Vagina (tissue), 2 donors: ENCODE data around the gene TNNT1.

ENCODE experiments used
- POLR2AphosphoS5 ChIP-seq, 2 donors: sonication (generic); formaldehyde crosslinking; IDR thresholded peaks; one replicate each; pipeline ENCODE4 v1.9.0; 2017; ENCODE audit warnings: antibody characterized with exemption in 2 of 2, mild to moderate bottlenecking in 2 of 2, low read depth in 1 of 2; ENCODE audit not compliant: insufficient read depth in 1 of 2
- TF ChIP-seq, protein P1 (sequence below), 3 experiments: fragments of 450-650 bp in 2 of 3; fragments of 200-600 bp in 1 of 3; sonication (generic) in 1 of 3; IDR thresholded peaks; one replicate each; pipeline ENCODE4 v1.5.1; 2017 to 2019; ENCODE audit warnings: antibody characterized with exemption in 3 of 3, mild to moderate bottlenecking in 2 of 3, moderate library complexity in 2 of 3

DNA sequence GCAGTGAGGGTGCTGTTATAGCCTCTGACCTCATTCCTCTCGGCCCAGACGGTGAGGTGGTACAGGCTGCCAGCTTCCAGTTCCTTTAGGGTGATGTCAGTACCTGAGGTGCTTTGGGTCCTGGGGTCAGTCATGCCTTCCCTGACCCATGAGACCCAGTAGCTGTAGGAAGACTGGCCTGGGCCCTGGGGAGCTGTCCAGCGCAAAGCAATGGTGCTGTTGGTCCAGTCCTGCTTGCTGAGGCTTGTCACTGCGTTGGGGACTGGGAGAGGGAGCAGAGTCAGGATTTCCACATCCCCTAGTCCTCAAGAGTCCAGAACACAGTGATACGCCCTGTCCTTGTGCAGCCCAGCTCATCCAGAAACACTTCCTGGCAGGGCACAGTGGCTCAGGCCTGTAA lies 49.6 kb upstream of the TNNT1 start:
- TF ChIP-seq, protein P1, sequence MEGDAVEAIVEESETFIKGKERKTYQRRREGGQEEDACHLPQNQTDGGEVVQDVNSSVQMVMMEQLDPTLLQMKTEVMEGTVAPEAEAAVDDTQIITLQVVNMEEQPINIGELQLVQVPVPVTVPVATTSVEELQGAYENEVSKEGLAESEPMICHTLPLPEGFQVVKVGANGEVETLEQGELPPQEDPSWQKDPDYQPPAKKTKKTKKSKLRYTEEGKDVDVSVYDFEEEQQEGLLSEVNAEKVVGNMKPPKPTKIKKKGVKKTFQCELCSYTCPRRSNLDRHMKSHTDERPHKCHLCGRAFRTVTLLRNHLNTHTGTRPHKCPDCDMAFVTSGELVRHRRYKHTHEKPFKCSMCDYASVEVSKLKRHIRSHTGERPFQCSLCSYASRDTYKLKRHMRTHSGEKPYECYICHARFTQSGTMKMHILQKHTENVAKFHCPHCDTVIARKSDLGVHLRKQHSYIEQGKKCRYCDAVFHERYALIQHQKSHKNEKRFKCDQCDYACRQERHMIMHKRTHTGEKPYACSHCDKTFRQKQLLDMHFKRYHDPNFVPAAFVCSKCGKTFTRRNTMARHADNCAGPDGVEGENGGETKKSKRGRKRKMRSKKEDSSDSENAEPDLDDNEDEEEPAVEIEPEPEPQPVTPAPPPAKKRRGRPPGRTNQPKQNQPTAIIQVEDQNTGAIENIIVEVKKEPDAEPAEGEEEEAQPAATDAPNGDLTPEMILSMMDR (IDR thresholded peaks at IDR 0.05) = no peak
- TF ChIP-seq POLR2AphosphoS5 (IDR thresholded peaks at IDR 0.05; ENCODE audit: insufficient read depth in 1 of 2, low read depth in 1 of 2) = no peak
